A204.1 (cell line): ENCODE data around the gene CDH12.

Experiments
- FAIRE-seq: peaks from 2 replicates; lab custom pipeline; 2012; peaks lifted over from hg19 to GRCh38; lab: Jason Lieb, UNC

CDH12 gene

DNA sequence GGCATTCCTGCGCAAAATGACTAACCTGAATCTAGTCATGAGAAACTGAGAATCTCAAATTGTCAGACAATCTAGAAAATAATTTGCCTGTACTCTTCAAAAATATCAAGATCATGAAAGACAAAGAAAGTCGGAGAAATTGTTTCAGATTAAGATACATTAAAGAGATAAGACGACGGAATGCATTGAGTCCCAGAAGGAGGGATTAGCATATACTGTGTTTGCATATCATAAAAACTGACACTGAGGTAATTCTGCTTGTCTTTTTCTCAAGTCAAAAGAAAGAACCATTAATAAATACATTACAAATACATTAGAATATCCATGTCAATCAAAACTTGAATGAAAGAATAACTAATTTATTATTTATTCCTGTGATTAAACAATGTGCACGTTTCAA lies 88.4 kb downstream of the CDH12 start:
- FAIRE-seq = no peak

DNA sequence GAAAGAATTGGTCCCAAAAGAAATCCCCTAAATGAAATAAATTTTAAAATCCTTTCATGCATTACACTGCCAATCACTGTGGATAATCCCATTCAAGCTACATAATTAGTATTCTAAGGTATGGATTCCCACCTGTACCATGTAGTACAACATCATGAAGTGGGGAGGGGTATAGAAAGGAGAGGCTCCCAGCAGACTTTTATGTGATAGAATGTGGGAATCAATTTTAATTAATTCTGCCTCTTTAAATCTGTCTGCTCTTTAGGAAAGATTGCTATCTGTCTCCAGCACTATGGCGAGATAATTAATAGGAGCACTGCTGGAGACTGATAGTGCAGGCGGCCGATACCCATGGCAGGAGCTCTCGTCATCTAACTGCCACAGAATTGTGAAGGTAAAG lies 95.4 kb downstream of the CDH12 start:
- FAIRE-seq = no peak

DNA sequence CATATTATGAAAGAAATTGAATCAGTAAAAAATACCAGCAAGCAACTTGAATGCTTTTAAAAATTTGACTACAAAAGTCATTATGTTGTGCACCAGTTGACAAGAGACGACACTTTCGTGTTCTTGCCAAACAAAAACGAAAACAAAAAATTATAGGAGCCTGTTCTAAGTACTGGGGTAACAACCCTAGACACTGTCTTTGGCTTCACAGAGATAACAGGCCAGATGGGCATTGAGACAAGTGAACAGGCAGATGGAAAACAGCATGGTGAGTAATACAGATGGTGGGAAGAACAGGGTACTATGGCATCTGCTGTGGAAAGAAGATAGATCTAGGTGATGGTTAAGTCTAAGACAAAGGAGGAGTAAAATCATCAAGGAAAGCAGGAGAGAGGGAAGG lies 99.0 kb downstream of the CDH12 start:
- no peak for FAIRE-seq

DNA sequence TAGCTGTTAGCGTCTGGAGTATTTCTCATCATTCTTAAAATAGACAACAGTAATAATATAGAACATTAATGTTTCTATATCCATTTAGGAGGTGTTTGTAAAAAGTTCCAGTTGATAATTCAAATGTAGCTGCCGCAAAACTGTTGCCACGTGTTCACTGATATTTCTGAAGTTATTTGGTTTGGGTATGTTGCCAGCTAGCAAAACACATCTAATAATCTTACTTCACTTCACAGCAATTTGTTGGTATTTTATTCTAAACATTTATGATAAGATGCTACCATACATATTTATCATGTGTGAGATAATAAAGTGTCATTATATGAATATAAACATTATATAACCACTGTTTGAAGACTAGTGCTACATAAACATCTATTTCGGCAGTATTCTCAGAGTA lies 101.6 kb downstream of the CDH12 start:
- no peak for FAIRE-seq

DNA sequence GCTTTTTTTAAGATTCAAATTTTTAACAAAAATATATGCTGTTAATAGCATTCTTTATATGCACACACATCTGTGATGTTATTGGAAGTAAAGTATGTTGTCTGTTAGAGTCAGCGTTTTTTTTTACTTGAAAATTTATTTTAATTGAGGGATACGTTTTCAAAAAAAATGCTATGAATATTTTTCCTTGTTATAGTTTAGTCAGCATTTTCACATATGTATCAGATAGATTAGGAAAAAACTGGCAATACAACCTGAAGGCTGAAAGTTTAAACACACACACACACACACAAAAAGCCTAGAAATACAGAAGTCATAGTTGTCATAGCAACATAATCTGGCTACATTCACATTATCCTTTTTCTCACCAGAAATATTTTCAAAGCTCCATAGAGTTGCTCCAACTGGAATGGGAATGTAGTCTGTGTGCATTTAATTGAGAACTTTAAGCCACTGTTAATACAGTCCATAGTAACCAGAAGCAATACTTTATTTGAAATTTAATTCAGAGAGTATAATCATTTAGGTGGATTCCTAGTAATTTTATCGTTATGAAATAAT lies 116.6 kb downstream of the CDH12 start:
- FAIRE-seq = no peak

DNA sequence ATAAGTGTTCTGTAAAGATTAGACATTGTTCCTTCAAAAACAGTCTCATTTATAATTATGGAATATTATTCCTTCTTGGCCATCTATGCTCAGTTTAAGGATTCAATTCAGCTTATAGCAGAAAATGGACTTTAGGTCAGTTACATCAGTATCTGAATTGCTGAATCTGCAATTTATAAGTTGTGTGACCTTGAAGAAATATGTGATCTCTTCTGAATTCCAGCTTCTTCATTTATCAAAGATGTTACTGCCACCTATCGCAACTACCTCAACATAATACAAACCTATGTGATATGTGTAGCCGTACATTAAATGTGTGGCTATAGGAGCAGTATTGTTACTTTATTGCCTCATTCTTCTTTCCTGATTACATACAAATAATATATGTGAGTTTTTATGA lies 118.2 kb downstream of the CDH12 start:
- FAIRE-seq = no peak

DNA sequence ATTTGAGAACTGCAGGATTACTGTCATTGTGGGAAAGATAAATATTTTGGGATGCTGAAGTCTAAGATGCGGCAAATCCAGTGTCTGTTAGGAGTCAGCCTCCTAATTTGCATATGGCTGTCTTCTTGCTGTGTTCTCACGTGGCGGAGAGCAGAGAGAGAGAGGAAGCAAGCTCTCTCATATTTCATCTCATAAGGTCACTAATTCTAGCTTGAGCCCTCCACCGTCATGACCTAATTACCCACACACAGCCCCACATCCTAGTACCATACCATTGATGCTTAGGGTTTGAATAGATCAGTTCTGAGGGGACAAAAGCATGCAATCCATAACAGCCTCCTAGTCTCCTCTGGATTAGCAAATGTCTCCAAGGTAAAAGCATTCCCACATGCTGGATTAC lies 124.5 kb downstream of the CDH12 start:
- no peak for FAIRE-seq

DNA sequence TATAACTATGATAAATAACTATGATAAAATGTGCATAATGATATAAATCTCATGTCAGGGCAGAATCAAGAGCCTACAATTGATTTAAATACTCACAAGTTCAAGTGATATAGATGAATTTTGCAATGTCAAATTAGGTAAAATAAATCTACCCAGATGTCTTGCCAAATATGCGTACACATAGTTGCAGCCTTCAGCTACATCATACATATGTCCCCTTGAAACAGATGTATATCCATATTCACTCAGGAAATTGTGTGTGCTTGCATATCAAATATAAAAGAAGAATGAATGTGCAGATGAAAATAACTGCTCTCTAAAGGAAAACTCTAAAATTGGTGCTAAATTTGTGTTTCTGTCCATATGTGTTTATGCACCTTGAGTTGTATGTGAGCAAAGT lies 130.7 kb downstream of the CDH12 start:
- FAIRE-seq = no peak

DNA sequence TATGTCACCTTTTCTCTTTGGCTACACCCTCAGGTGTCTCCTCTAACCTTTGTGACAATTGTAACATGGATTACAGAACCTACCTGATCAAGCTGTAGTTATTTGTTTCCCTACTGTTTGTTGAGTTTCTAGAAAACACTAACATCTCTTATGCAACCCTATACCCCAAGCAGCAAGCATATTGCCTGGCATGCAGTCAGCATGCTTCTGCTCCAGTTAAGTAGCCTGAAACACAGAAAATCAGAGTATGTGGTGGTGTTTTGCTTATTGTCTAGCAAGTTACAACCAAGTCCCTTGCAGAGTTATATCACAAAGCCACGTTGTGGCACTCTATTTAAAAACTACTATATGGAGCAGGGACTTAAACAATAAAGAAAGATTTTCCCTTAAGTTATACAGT lies 131.1 kb downstream of the CDH12 start:
- no peak for FAIRE-seq

DNA sequence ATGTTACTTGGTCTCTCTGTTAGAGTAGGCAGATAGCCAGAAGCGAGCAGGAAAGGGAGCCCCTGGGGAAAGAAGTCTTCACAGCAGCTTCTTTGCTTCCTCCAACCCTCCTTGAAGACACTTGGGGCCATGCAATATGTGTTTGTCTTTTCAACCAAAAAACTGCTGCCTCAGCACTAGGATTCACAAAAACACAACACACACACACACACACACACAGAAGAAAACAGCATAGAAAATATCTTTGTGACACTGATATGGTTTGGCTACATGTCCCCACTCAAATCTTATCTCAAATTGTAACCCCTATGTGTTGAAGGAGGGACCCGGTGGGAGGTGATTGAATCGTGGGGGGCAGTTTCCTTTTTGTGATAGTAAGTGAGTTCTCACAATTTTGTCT lies 133.3 kb downstream of the CDH12 start:
- no peak for FAIRE-seq

DNA sequence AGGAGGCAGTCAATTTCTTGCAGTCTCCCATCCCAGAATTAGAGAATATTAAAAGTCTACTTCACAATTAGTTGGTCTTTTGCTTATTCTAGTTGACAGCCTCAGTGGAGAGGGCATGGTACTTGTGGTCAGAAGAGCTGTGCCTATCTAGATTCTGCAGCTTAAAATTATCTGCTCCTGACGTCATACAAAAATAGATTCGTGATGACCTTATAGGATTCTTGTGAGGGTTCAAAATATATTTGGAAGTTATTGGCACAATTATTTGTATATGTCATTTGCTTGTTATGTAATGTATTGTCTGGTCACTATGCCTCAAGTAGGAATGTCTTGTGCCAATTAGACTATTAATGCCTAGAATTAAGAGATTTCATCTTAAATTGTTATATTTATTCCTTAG lies 142.5 kb downstream of the CDH12 start:
- FAIRE-seq = no peak

DNA sequence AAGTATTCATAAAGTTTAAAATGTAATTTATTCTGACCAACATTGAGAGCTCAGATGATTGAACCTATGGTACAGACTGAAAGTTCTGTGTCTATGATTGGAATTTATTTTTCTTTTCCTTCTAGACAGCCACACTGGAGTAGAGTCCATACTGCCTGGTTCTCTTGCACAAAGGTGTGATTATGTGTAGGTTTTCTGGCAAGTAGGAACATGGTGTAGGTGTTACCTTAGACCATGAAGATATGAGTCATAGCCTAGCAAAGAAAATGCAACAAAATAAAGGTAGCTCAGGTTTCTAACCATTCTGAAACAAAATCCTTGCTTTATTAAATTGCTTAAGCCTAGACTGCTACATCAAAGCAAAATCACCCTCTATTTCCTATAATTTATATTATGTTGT lies 143.4 kb downstream of the CDH12 start:
- FAIRE-seq = no peak

DNA sequence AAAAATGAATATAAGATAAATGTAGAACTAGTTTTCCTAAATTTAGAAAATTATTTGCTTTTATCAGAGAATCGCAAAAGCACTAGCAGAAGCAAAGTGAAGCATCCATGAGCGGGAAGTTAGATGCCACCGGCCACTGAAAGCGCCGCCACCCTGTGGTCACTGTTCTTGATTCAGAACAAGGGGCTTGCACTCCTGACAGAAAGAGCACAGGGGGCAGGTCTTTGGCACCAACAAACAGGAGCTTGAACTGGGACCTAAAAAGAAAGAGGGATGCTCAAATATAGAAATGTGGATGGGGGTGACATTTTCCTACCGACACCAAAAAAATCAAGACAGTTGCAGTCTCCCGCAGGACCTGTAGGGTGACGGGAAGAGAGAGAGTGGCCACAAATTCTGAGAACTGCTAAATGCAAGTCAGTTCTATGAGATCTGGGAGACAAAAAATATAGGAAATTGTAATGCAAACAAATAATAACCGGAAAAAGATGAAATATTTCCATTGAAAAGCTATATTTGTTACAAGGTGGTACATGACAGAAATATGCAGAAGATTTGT lies 144.3 kb downstream of the CDH12 start:
- FAIRE-seq = no peak

DNA sequence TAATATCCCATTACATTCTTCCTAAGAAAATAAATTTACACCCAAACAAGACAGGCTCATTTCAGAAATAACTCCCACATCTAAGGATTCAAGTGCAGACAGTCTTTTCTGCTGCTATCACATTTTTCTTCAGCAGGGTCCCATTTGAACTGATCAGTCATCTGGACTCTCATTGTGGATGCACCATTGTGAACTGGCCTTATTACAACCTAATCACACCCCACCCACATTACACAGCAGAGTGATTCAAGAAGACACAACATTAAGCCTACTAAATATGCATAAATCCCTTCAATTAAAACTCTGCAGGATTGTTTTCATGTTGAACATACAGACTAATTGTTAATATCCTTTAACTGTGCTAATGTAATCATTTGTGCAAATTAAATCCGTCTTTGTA lies 146.2 kb downstream of the CDH12 start:
- no peak for FAIRE-seq

DNA sequence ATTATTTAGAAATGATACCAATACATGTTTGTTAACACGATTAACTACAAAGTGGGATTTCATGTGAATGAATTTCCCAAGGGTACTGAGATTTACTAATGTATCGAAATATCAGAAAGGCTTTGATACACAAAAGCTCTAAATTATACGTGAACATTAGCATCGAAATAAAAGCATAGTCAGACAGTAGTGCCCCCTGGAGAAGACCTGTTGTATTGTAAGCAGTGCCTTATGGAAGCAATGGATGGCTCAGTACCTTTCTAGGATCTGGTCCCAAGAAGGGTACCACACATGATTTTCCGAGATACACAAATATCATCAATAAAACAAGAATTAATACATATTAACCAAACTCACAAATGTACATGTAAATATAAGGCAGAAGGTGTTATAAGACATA lies 153.8 kb downstream of the CDH12 start:
- no peak for FAIRE-seq

DNA sequence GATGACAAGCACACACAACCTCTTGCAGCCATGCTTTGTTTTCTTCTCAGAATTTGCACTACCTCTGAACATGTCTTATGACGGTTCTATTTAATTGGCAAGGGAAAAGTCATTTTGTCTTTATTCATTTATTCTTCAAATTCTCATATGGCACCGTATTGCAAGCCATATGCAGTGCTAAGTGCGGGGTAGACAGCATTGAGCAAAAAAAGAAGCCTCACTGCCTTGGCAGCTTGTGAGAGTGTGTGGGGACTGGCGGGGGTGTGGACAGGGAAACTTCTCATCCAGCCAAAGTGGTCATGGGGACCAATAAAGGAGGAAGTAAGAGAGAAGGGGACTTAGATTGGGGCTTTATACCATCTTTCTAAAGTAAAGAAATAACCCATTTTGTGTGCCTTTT lies 160.0 kb downstream of the CDH12 start:
- no peak for FAIRE-seq

DNA sequence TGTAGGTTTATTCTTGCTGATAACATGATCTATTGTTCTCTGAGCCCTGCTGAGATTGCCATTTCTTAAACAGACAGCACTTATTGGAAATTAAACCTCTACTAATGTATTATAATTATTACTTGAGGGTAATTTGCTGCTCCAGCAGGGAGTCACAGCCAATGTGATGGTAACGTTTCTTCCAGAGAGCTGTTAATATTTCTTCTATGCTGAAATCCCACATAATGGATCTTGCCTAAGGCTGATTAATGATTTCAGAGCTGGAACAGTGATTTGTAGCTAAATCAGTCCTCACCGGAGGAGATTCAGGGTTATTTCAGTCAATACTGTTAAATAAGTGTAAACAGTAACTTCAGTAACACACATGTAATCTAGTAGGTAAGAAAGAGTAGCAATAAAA lies 170.1 kb downstream of the CDH12 start:
- no peak for FAIRE-seq

DNA sequence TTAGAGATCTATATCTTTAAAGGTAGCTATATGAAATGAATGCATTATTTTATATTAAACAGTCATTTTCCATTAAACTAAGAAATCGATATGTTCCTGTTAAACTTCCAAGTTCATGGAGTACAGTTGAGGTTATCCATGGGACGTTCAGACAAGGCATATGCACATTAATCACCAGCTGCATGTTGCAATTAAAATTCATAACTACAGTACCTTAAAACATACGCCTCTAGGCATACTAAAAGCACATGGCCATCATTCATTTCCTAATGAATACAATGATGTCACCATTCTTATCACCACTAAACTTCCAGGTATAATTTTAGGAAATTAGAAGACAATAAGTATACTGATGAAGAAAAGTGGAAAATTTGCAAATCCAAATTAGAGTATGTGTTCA lies 174.3 kb downstream of the CDH12 start:
- no peak for FAIRE-seq

DNA sequence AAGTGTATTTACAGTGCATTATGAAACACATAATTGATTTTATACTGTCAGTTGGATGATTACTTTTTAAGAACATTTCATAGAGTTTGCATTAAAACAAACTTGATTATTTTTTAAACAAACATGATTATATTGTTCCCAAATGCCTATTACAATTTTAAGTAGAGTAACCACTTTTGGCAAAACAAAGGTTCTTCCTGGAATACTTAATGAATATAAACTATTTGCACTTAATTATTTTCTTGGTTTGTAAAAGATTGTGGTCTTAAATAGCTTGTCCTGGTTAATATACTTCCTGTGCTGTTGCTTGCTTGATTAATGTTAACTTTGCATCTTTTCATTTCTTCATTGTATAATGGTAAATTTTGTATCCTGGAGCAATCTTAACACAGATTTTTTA lies 180.0 kb downstream of the CDH12 start:
- peak; percentile 21 for FAIRE-seq

DNA sequence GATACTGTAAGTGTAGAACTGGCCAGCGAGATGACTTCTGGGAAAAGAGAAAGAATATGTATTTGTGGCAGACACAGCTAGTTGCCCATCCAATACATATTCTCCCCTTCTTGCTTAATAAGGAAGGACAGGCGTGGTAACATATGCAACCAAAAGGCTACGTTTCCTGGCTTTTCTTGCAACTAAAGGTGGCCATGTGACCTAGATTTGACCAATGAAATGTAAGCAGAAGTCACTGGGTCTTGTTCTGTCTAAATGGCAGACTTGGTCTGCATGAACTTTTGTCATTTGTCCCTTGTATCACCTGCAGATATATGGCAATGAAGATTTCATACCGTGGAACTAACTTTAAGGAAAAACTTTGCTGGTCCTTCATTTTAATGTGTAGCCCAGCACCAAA lies 183.8 kb downstream of the CDH12 start:
- no peak for FAIRE-seq

DNA sequence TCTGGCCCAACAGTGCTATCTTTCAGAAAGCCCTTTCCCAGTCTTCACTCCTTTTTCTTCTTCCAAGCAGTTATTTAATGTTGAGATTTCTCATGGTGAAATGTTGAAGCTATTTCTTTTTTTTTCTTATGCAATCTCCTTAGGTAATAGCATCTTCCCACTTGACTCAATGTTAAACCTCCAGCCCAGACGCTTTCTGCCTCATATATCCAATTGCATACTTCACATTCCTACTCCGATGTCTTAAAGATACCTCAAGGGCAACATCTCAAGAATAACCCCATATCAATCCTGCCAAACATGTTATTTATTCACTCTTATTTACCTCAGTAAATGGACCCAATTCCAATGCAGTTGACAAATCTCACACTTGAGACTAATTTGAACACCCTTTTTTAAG lies 187.3 kb downstream of the CDH12 start:
- FAIRE-seq = no peak

DNA sequence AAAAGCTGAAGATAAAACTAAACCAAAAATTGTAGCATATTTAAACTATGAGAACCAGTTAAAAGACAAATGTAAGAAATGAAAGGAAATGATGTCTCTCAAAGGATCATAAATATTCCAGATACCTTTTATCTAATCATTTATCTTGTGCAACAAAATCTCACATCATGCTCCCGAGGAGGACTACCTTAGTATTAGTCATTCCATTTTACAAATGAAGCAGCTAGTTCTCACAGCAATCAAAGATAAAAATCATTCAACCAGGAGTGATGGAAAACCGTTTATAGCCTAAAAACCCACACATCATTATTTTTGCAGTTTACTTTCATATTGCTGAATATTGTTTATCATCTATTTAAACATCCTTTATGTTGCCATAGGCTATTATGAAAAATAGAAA lies 190.0 kb downstream of the CDH12 start:
- FAIRE-seq = no peak

DNA sequence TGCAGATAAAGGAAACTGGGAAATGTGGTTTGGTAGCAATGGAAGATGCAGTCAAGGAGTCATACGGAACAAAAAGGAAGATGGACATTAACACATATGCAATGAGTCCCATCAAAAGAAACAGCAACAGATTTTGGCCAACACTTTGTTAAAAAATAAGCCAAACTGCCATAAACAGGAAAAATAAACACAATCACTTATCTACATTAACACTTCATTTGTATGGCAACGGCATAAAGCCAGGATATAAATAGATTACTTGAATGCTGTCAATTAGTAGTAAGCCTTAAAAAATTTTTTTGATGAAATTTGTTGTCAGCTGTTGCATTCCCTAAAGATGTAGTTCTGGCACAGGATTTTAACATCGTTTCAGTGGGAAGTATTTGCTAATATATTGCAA lies 190.8 kb downstream of the CDH12 start:
- no peak for FAIRE-seq

DNA sequence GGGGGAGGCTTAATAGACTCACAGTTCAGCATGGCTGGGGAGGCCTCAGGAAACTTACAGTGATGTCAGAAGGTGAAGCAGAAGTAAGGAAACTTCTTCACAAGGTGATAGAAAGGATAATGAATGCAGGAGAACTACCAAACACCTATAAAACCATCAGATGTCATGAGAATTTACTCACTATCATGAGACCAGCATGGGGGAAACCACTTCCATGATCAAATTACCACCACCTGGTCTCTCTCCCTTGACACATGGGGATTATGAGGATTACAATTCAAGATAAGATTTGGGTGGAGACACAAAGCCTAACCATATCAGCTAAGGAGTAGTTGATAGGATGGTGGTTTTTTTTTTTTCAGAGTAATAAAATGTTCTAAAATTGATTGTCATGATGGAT lies 201.8 kb downstream of the CDH12 start:
- FAIRE-seq = no peak

DNA sequence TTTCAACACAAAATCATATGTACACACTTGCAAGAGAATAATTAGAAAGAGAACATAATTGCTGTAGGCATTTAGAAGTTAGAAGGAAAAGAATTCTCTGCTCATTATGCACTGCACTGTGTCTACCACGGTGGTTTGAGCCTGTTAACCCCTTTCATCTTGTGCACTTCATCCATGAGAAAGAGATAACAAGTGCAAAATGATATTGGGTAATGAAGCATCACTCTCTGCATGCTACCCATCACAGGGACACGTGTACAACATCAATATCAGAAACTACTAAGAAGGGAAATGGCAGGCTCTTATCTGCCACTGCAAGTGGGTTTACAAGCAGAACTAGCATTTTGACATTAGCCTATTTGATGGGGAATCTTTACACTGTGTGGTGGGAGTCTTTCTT lies 202.6 kb downstream of the CDH12 start:
- no peak for FAIRE-seq
